ENCODE measurements around the gene SLC39A8. TPM values are rescaled to one million over a fixed set of nuclear protein-coding genes. Genes with fewer than 3 reads are reported as not detected.
A peak's percentile ranks its signal among the peaks of the same experiment; 100 is the strongest.
"Not testable (repeated sequence)": the region's sequence is repeated elsewhere in the genome, so short reads cannot be mapped to it uniquely, and the experiment has no call there.

SLC39A8 gene
- total and polyA plus RNA-seq, 3 experiments from 2014 or later = 43.5 to 84.2 (median 82.0) TPM

DNA sequence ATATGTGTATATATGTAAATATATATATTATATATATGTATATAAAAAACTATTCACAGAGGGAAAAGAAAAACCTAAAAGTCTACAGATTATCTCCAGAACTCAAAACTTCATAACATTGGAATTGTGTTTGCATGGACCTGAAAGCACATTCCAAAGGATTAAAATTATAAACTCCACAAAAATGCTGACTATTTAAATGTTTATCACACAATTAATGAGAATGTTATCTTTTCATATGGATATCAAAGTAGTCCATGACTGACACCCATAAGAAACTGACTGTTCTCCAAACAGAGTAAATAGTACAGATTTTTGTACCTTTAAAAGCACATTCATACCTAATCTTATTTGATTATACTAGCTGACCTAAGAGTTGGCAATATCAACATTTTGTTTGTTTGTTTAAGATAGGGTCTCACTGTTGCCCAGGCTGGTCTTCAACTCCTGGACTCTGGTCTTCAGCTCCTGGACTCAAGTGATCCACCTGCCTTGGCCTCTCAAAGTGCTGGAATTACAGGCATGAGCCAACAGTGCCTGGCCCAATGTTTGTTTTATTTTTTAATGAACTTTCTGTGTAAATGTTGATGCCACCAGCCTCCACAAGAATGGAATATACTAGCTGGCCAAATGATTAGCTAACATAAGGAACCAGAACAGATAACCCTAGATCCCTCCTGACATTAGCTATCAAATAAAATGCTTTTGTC is 50.0 kb downstream of the SLC39A8 start:
- H3K27me3 Mint-ChIP-seq = no peaks in the 10 kb centered on the region
- no peak overlapping the region for H3K4me3 Mint-ChIP-seq
- no peaks in the 10 kb centered on the region for H3K4me1 Mint-ChIP-seq
- H3K27ac Mint-ChIP-seq = no peak overlapping the region
- Histone ChIP-seq H3K27me3 (ENCODE audit: insufficient read depth, low read length, poor library complexity, severe bottlenecking) (no peaks in the 10 kb centered on the region), H3K9me3 (ENCODE audit: low read length) (no peaks in the 10 kb centered on the region), H3K4me3 (ENCODE audit: low read length) (no peak overlapping the region), H3K27ac (ENCODE audit: low read depth, low read length) (no peak overlapping the region), H3K36me3 (ENCODE audit: insufficient read depth, low read length) (no peaks in the 10 kb centered on the region), H3K4me1 (ENCODE audit: insufficient read depth, low read length) (no peaks in the 10 kb centered on the region)
- ChIA-PET POLR2A (no interaction called here), CTCF (interaction anchor here (1.5 kb wide), 1 partner anchor 26 kb away, joined by 3 read pairs; no protein-coding TSS in a partner anchor)
- peaks cover 20 to 47% (median 25%) of the 10 kb centered on the region in 3 donors for H3K36me3 Mint-ChIP-seq
- no peaks in the 10 kb centered on the region for H3K9me3 Mint-ChIP-seq
- DNase-seq = no peak

DNA sequence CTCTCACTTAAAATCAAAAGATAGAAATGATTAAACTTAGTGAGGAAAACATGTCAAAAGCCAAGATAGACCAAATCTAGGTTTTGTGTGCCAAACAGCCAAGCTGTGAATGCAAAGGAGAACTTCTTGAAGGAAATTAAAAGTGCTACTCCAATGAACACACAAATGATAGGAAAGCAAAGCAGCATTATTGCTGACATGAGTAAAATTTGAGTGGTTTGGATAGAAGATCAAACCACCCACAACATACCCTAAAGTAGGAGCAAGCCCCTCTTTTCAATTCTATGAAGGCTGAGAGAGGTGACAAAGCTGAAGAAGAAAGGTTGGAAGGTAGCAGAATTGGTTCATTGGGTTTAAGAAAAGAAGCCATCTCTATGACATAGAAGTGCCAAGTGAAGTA is 56.8 kb downstream of the SLC39A8 start:
- peak overlapping the region in 1 of 8 donors; percentile 0 for H3K27ac Mint-ChIP-seq
- ChIA-PET POLR2A (no interaction called here), CTCF (no interaction called here)
- DNase-seq = no peak
- no peaks in the 10 kb centered on the region for H3K27me3 Mint-ChIP-seq
- Histone ChIP-seq H3K27me3 (ENCODE audit: insufficient read depth, low read length, poor library complexity, severe bottlenecking) (no peaks in the 10 kb centered on the region), H3K36me3 (ENCODE audit: insufficient read depth, low read length) (no peaks in the 10 kb centered on the region), H3K9me3 (ENCODE audit: low read length) (no peaks in the 10 kb centered on the region), H3K4me3 (ENCODE audit: low read length) (no peak overlapping the region), H3K27ac (ENCODE audit: low read depth, low read length) (no peak overlapping the region), H3K4me1 (ENCODE audit: insufficient read depth, low read length) (no peaks in the 10 kb centered on the region)
- H3K9me3 Mint-ChIP-seq = no peaks in the 10 kb centered on the region
- peaks cover 21 to 33% (median 25%) of the 10 kb centered on the region in 3 donors for H3K36me3 Mint-ChIP-seq
- no peaks in the 10 kb centered on the region for H3K4me1 Mint-ChIP-seq
- H3K4me3 Mint-ChIP-seq = no peak overlapping the region

DNA sequence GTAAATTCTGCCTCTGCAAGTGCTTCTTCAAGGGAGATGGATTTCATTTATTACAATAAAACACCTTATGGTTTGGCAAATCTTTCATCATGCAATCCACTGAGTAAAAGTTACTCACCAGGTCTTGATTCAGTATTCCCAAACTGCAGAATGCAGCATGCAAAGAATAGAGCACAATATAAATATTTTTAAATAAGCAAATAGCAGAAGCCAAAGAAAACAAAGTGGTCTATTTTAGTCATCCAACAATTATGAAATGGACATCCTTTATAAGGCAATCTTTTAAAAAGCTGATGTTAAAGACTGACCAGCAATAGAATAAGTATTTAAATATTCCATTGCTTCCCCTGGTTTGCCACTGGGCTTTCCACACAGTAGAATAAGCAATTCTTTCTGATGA is 59.5 kb downstream of the SLC39A8 start:
- Histone ChIP-seq H3K4me3 (ENCODE audit: low read length) (no peak overlapping the region), H3K36me3 (ENCODE audit: insufficient read depth, low read length) (no peaks in the 10 kb centered on the region), H3K27me3 (ENCODE audit: insufficient read depth, low read length, poor library complexity, severe bottlenecking) (no peaks in the 10 kb centered on the region), H3K9me3 (ENCODE audit: low read length) (no peaks in the 10 kb centered on the region), H3K27ac (ENCODE audit: low read depth, low read length) (no peak overlapping the region), H3K4me1 (ENCODE audit: insufficient read depth, low read length) (no peaks in the 10 kb centered on the region)
- DNase-seq = no peak
- CTCF ChIA-PET = no interaction called here
- no peaks in the 10 kb centered on the region for H3K9me3 Mint-ChIP-seq
- POLR2A ChIA-PET = no interaction called here
- H3K4me3 Mint-ChIP-seq = no peak overlapping the region
- H3K36me3 Mint-ChIP-seq = peaks cover 15 to 26% (median 22%) of the 10 kb centered on the region in 3 donors
- H3K4me1 Mint-ChIP-seq = no peaks in the 10 kb centered on the region
- H3K27ac Mint-ChIP-seq = no peak overlapping the region
- H3K27me3 Mint-ChIP-seq = no peaks in the 10 kb centered on the region

DNA sequence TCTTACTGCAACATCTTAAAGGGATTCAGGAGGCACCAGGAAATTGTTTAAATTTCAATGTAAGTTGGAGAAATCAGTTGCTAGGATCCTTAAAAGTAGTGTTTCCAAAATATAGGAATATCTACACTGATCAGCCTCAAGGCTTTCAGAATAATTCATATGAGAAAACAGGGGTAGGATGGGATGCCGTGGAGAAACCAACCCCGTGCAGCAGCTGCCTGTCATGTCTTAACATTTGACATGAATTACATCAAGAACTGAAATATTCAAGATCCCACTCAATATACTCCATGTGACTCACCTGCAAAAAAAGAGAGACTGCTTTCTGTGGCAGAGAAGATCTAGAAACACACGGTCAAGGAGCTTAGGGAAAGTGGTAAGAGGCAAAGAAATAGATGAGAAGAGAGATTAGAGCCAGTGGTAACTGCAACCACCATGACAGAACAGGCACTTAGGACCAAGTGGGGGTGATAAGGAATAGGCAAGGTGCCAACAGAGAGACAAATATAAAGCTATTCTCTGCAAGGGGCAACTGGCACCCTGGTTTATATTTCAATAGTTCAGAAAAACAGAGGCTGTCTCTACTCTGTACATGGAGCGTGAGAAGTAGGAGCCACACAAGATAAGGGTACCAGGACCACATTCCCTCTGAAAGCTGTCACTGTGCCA is 64.0 kb downstream of the SLC39A8 start:
- no peak for DNase-seq
- Mint-ChIP-seq H3K4me1 (no peaks in the 10 kb centered on the region), H3K9me3 (no peaks in the 10 kb centered on the region), H3K27me3 (no peaks in the 10 kb centered on the region), H3K27ac (peak overlapping the region in 2 of 8 donors; percentile 1 to 4), H3K4me3 (no peak overlapping the region), H3K36me3 (peaks cover 23 to 27% (median 25%) of the 10 kb centered on the region in 3 donors)
- H3K27ac ChIP-seq (ENCODE audit: low read depth, low read length) = no peak overlapping the region
- no peak overlapping the region for H3K4me3 ChIP-seq (ENCODE audit: low read length)
- H3K4me1 ChIP-seq (ENCODE audit: insufficient read depth, low read length) = no peaks in the 10 kb centered on the region
- H3K9me3 ChIP-seq (ENCODE audit: low read length) = no peaks in the 10 kb centered on the region
- H3K27me3 ChIP-seq (ENCODE audit: insufficient read depth, low read length, poor library complexity, severe bottlenecking) = no peaks in the 10 kb centered on the region
- POLR2A ChIA-PET = no interaction called here
- no peaks in the 10 kb centered on the region for H3K36me3 ChIP-seq (ENCODE audit: insufficient read depth, low read length)
- CTCF ChIA-PET = no interaction called here

DNA sequence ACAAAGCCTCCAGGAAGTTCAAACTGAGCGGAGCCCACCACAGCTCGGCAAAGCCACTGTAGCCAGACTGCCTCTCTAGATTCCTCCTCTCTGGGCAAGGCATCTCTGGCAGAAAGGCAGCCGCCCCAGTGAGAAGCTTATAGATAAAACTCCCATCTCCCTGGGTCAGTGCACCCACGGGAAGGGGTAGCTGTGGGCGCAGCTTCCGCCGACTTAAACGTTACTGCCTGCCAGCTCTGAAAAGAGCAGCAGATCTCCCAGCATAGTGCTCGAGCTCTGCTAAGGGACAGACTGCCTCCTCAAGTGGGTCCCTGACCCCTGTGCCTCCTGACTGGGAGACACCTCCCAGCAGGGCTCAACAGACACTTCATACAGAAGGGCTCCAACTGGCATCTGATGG is 72.0 kb downstream of the SLC39A8 start:
- H3K4me3 ChIP-seq (ENCODE audit: low read length); CTCF ChIA-PET; H3K9me3 ChIP-seq (ENCODE audit: low read length); H3K4me1 Mint-ChIP-seq; H3K4me3 Mint-ChIP-seq; H3K27me3 Mint-ChIP-seq; H3K27ac Mint-ChIP-seq; H3K27ac ChIP-seq (ENCODE audit: low read depth, low read length); H3K4me1 ChIP-seq (ENCODE audit: insufficient read depth, low read length); H3K36me3 ChIP-seq (ENCODE audit: insufficient read depth, low read length); H3K9me3 Mint-ChIP-seq; DNase-seq; H3K27me3 ChIP-seq (ENCODE audit: insufficient read depth, low read length, poor library complexity, severe bottlenecking): not testable (repeated sequence)
- POLR2A ChIA-PET = interaction anchor here (0.6 kb wide), 1 partner anchor 192 kb away, joined by 8 read pairs; no protein-coding TSS in a partner anchor
- H3K36me3 Mint-ChIP-seq = peaks cover 12 to 27% (median 16%) of the 10 kb centered on the region in 3 donors

DNA sequence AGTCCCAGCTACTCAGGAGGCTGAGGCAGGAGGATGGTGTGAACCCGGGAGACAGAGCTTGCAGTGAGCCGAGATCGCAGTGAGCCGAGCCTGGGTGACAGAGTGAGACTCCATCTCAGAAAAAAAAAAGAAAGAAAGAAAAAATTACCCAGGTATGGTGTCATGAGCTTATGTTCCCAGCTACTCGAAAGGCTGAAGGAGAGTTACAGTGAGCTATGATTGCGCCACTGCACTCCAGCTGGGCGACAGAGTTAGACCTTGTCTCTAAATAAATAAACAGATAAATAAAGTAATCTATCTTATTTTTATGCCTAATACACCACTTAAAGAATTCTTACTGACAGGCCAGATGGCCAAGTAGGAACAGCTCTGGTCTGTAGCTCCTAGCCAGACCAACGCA is 73.0 kb downstream of the SLC39A8 start:
- Histone ChIP-seq H3K27ac (ENCODE audit: low read depth, low read length) (no peak overlapping the region), H3K36me3 (ENCODE audit: insufficient read depth, low read length) (peaks cover 4% of the 10 kb centered on the region), H3K4me3 (ENCODE audit: low read length) (no peak overlapping the region), H3K27me3 (ENCODE audit: insufficient read depth, low read length, poor library complexity, severe bottlenecking) (no peaks in the 10 kb centered on the region), H3K4me1 (ENCODE audit: insufficient read depth, low read length) (no peaks in the 10 kb centered on the region), H3K9me3 (ENCODE audit: low read length) (no peaks in the 10 kb centered on the region)
- no peak overlapping the region for H3K4me3 Mint-ChIP-seq
- no peak overlapping the region for H3K27ac Mint-ChIP-seq
- peaks cover 0 to 5% (median 0%) of the 10 kb centered on the region in 5 donors for H3K9me3 Mint-ChIP-seq
- DNase-seq = no peak
- peaks cover 0 to 3% (median 0%) of the 10 kb centered on the region in 3 donors for H3K4me1 Mint-ChIP-seq
- peaks cover 9 to 25% (median 24%) of the 10 kb centered on the region in 3 donors for H3K36me3 Mint-ChIP-seq
- ChIA-PET CTCF (no interaction called here), POLR2A (no interaction called here)
- H3K27me3 Mint-ChIP-seq = no peaks in the 10 kb centered on the region

DNA sequence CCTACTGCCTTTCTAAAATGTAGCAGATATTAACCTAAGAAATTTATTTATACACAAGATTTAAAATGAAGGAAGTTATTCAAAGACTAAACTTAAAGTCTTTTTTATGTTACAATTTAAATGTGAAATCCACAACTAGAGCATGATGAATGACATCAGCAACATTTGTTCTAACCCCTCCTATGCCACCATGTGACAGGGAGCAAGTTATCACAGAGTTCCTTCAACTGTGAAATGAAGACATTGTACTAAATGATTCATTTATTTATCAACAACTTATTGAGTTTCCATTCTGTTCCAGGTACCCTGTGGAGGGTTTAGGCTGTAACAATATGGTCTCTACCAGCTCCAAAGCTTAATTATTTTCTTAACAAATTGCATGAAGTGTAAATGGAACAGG is 76.9 kb downstream of the SLC39A8 start:
- no peak for DNase-seq
- Histone ChIP-seq H3K4me3 (ENCODE audit: low read length) (no peak overlapping the region), H3K9me3 (ENCODE audit: low read length) (no peaks in the 10 kb centered on the region), H3K27me3 (ENCODE audit: insufficient read depth, low read length, poor library complexity, severe bottlenecking) (no peaks in the 10 kb centered on the region), H3K4me1 (ENCODE audit: insufficient read depth, low read length) (no peaks in the 10 kb centered on the region), H3K27ac (ENCODE audit: low read depth, low read length) (no peak overlapping the region), H3K36me3 (ENCODE audit: insufficient read depth, low read length) (peaks cover 4% of the 10 kb centered on the region)
- H3K4me1 Mint-ChIP-seq = peaks cover 0 to 3% (median 2%) of the 10 kb centered on the region in 3 donors
- H3K27ac Mint-ChIP-seq = no peak overlapping the region
- CTCF ChIA-PET = no interaction called here
- H3K9me3 Mint-ChIP-seq = no peaks in the 10 kb centered on the region
- no peaks in the 10 kb centered on the region for H3K27me3 Mint-ChIP-seq
- POLR2A ChIA-PET = interaction anchor here (0.7 kb wide), 1 partner anchor 9 kb away, joined by 4 read pairs; no protein-coding TSS in a partner anchor
- H3K36me3 Mint-ChIP-seq = peaks cover 0 to 28% (median 10%) of the 10 kb centered on the region in 3 donors
- no peak overlapping the region for H3K4me3 Mint-ChIP-seq

DNA sequence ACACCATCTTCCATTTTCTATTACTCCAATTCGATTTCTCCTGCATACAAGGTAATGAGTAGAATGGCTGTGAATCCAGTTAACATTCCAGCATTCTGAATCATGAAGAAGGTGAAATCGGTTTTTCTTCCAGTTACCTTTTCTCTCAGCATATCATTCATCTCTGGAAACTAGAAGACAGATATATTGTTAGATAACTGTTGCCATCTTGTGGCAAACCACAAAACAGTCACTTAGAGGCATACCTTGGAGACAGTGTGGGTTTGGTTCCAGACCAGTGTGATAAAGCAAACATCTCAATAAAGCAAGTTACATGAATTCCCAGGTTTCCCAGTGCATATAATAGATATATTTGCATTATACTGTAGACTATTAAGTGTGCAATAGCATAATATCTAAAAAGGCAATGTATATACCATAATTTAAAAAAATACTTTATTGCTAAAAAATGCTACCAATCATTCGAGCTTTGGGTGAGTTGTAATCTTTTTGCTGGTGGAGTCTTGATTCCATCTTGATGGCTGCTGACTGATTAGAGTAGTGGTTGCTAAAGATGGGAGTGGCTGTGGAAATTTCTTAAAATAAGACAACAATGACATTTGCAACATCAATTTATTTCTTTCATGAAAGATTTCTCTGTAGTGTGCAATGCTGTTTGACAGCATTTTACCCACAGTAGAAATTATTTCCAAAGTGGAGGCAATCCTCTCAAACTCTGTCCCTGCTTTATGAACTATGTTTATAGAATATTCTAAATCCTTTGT is 82.1 kb downstream of the SLC39A8 start:
- POLR2A ChIA-PET = no interaction called here
- peaks cover 0 to 25% (median 13%) of the 10 kb centered on the region in 3 donors for H3K36me3 Mint-ChIP-seq
- no peaks in the 10 kb centered on the region for H3K4me1 ChIP-seq (ENCODE audit: insufficient read depth, low read length)
- no peak overlapping the region for H3K27ac ChIP-seq (ENCODE audit: low read depth, low read length)
- no peaks in the 10 kb centered on the region for H3K9me3 ChIP-seq (ENCODE audit: low read length)
- H3K4me3 Mint-ChIP-seq = no peak overlapping the region
- no peaks in the 10 kb centered on the region for H3K27me3 Mint-ChIP-seq
- peak in 1 of 5 donors; percentile 5 for DNase-seq
- H3K9me3 Mint-ChIP-seq = no peaks in the 10 kb centered on the region
- H3K36me3 ChIP-seq (ENCODE audit: insufficient read depth, low read length) = no peaks in the 10 kb centered on the region
- CTCF ChIA-PET = no interaction called here
- no peak overlapping the region for H3K27ac Mint-ChIP-seq
- H3K27me3 ChIP-seq (ENCODE audit: insufficient read depth, low read length, poor library complexity, severe bottlenecking) = no peaks in the 10 kb centered on the region
- peaks cover 2 to 9% (median 4%) of the 10 kb centered on the region in 3 donors for H3K4me1 Mint-ChIP-seq
- H3K4me3 ChIP-seq (ENCODE audit: low read length) = no peak overlapping the region
